Activated naive CD8-positive, alpha-beta T cell treated with anti-CD3 and anti-CD28 coated beads for 36 hours (primary cell): Measurements from ENCODE around the gene CORO2A. TPM values are rescaled to one million over a fixed set of nuclear protein-coding genes. Genes with fewer than 3 reads are reported as not detected.

Experiments used
- DNase-seq: peaks from one replicate; pipeline ENCODE4 v3.0.0; 2021
- H3K27ac Mint-ChIP-seq: one replicate; pipeline ENCODE4 v1.8.0; 2022; ENCODE audit warnings: mild to moderate bottlenecking, moderate library complexity, mixed read lengths
- H3K27me3 Mint-ChIP-seq: one replicate; pipeline ENCODE4 v1.8.0; 2022; ENCODE audit warnings: mild to moderate bottlenecking, mixed read lengths
- H3K36me3 Mint-ChIP-seq: one replicate; pipeline ENCODE4 v1.8.0; 2021; ENCODE audit warnings: mild to moderate bottlenecking, mixed read lengths
- H3K4me1 Mint-ChIP-seq: one replicate; pipeline ENCODE4 v1.8.0; 2021; ENCODE audit warnings: mixed read lengths
- H3K4me3 Mint-ChIP-seq: one replicate; pipeline ENCODE4 v1.8.0; 2022; ENCODE audit warnings: mild to moderate bottlenecking, moderate library complexity, mixed read lengths
- H3K9me3 Mint-ChIP-seq: one replicate; pipeline ENCODE4 v1.8.0; 2022; ENCODE audit warnings: mixed read lengths
- total RNA-seq, 2 experiments: library from RNA; stranded (reverse); gene quantifications; one replicate each; pipeline ENCODE4 v1.2.3, GENCODE V29; 2021

The CORO2A gene
- 1 to 10 TPM; 8.2 TPM for total RNA-seq

- H3K9me3 Mint-ChIP-seq = no peaks in the 10 kb centered on the region
- H3K4me3 Mint-ChIP-seq = peak within 1 kb of the TSS; percentile 81
- H3K36me3 Mint-ChIP-seq = peaks cover 2% of the 10 kb centered on the region
- H3K27me3 Mint-ChIP-seq = no peaks in the 10 kb centered on the region
- DNase-seq = peak; percentile 81
- no peak within 1 kb of the TSS for H3K27ac Mint-ChIP-seq
- peaks cover 25% of the 10 kb centered on the region for H3K4me1 Mint-ChIP-seq
Observed at GRCh38 chr9:98192503-98193335, at the start of gene CORO2A. TSS of gene CORO2A (minus strand) at chr9:98192637. CDS start at chr9:98157660, 34,977 bp downstream.

- Mint-ChIP-seq H3K4me3 (no peak overlapping the region), H3K4me1 (no peaks in the 10 kb centered on the region), H3K27me3 (no peaks in the 10 kb centered on the region), H3K36me3 (no peaks in the 10 kb centered on the region), H3K9me3 (no peaks in the 10 kb centered on the region), H3K27ac (no peak overlapping the region)
- no peak for DNase-seq
Observed at GRCh38 chr9:98241357-98242300, 49.2 kb upstream of the CORO2A start.

- Mint-ChIP-seq H3K27ac (no peak overlapping the region), H3K4me1 (no peaks in the 10 kb centered on the region), H3K27me3 (no peaks in the 10 kb centered on the region), H3K9me3 (no peaks in the 10 kb centered on the region), H3K36me3 (no peaks in the 10 kb centered on the region), H3K4me3 (no peak overlapping the region)
- no peak for DNase-seq
Observed at GRCh38 chr9:98240475-98240874, 48.0 kb upstream of the CORO2A start.

GRCh38 chr9:98236901-98237487, 44.6 kb upstream of the CORO2A start:
- Mint-ChIP-seq H3K9me3 (no peaks in the 10 kb centered on the region), H3K27ac (no peak overlapping the region), H3K4me3 (no peak overlapping the region), H3K36me3 (peaks cover 2% of the 10 kb centered on the region), H3K27me3 (no peaks in the 10 kb centered on the region), H3K4me1 (no peaks in the 10 kb centered on the region)
- no peak for DNase-seq

GRCh38 chr9:98235126-98235525, 42.7 kb upstream of the CORO2A start:
- no peaks in the 10 kb centered on the region for H3K9me3 Mint-ChIP-seq
- H3K4me1 Mint-ChIP-seq = no peaks in the 10 kb centered on the region

GRCh38 chr9:98234245-98234825, 41.9 kb upstream of the CORO2A start:
- DNase-seq = no peak
- no peaks in the 10 kb centered on the region for H3K9me3 Mint-ChIP-seq
- no peak overlapping the region for H3K4me3 Mint-ChIP-seq
- H3K27me3 Mint-ChIP-seq = no peaks in the 10 kb centered on the region
- no peak overlapping the region for H3K27ac Mint-ChIP-seq
- no peaks in the 10 kb centered on the region for H3K4me1 Mint-ChIP-seq
- peaks cover 4% of the 10 kb centered on the region for H3K36me3 Mint-ChIP-seq

More at GRCh38 chr9:98235126-98235525, 42.7 kb upstream of the CORO2A start:
- H3K36me3 Mint-ChIP-seq = peaks cover 4% of the 10 kb centered on the region
- no peaks in the 10 kb centered on the region for H3K27me3 Mint-ChIP-seq
- H3K4me3 Mint-ChIP-seq = no peak overlapping the region
- H3K27ac Mint-ChIP-seq = no peak overlapping the region
- DNase-seq = no peak

GRCh38 chr9:98232926-98233325, 40.5 kb upstream of the CORO2A start:
- no peak for DNase-seq
- Mint-ChIP-seq H3K36me3 (peaks cover 4% of the 10 kb centered on the region), H3K27me3 (no peaks in the 10 kb centered on the region), H3K4me3 (no peak overlapping the region), H3K4me1 (no peaks in the 10 kb centered on the region), H3K27ac (no peak overlapping the region), H3K9me3 (no peaks in the 10 kb centered on the region)

GRCh38 chr9:98231770-98232478, 39.5 kb upstream of the CORO2A start:
- no peak overlapping the region for H3K4me3 Mint-ChIP-seq
- H3K9me3 Mint-ChIP-seq = no peaks in the 10 kb centered on the region
- no peak for DNase-seq
- no peak overlapping the region for H3K27ac Mint-ChIP-seq
- no peaks in the 10 kb centered on the region for H3K4me1 Mint-ChIP-seq
- no peaks in the 10 kb centered on the region for H3K27me3 Mint-ChIP-seq
- peaks cover 4% of the 10 kb centered on the region for H3K36me3 Mint-ChIP-seq

GRCh38 chr9:98230789-98231188, 38.4 kb upstream of the CORO2A start:
- no peaks in the 10 kb centered on the region for H3K27me3 Mint-ChIP-seq
- H3K4me3 Mint-ChIP-seq = no peak overlapping the region
- H3K9me3 Mint-ChIP-seq = no peaks in the 10 kb centered on the region
- H3K4me1 Mint-ChIP-seq = no peaks in the 10 kb centered on the region
- H3K27ac Mint-ChIP-seq = no peak overlapping the region
- H3K36me3 Mint-ChIP-seq = peaks cover 4% of the 10 kb centered on the region
- no peak for DNase-seq

GRCh38 chr9:98230304-98230703, 37.9 kb upstream of the CORO2A start:
- no peak for DNase-seq

GRCh38 chr9:98229620-98230019, 37.2 kb upstream of the CORO2A start:
- Mint-ChIP-seq H3K9me3 (no peaks in the 10 kb centered on the region), H3K4me1 (no peaks in the 10 kb centered on the region), H3K36me3 (peaks cover 4% of the 10 kb centered on the region), H3K27ac (no peak overlapping the region), H3K4me3 (no peak overlapping the region), H3K27me3 (no peaks in the 10 kb centered on the region)
- DNase-seq = no peak

More at GRCh38 chr9:98230304-98230703, 37.9 kb upstream of the CORO2A start:
- H3K4me3 Mint-ChIP-seq = no peak overlapping the region
- peaks cover 4% of the 10 kb centered on the region for H3K36me3 Mint-ChIP-seq
- H3K27me3 Mint-ChIP-seq = no peaks in the 10 kb centered on the region
- no peak overlapping the region for H3K27ac Mint-ChIP-seq
- no peaks in the 10 kb centered on the region for H3K9me3 Mint-ChIP-seq
- H3K4me1 Mint-ChIP-seq = no peaks in the 10 kb centered on the region

- H3K4me3 Mint-ChIP-seq = no peak overlapping the region
- H3K4me1 Mint-ChIP-seq = no peaks in the 10 kb centered on the region
- no peaks in the 10 kb centered on the region for H3K9me3 Mint-ChIP-seq
- H3K27ac Mint-ChIP-seq = no peak overlapping the region
- no peak for DNase-seq
- no peaks in the 10 kb centered on the region for H3K27me3 Mint-ChIP-seq
- H3K36me3 Mint-ChIP-seq = peaks cover 4% of the 10 kb centered on the region
Observed at GRCh38 chr9:98229090-98229395, 36.6 kb upstream of the CORO2A start.

GRCh38 chr9:98228392-98229089, 36.1 kb upstream of the CORO2A start:
- peak overlapping the region; percentile 5 for H3K27ac Mint-ChIP-seq
- H3K4me1 Mint-ChIP-seq = no peaks in the 10 kb centered on the region
- no peaks in the 10 kb centered on the region for H3K9me3 Mint-ChIP-seq
- H3K36me3 Mint-ChIP-seq = peaks cover 4% of the 10 kb centered on the region
- DNase-seq = no peak
- no peaks in the 10 kb centered on the region for H3K27me3 Mint-ChIP-seq
- H3K4me3 Mint-ChIP-seq = no peak overlapping the region

- H3K9me3 Mint-ChIP-seq = no peaks in the 10 kb centered on the region
- H3K4me3 Mint-ChIP-seq = no peak overlapping the region
- peaks cover 4% of the 10 kb centered on the region for H3K36me3 Mint-ChIP-seq
- no peaks in the 10 kb centered on the region for H3K4me1 Mint-ChIP-seq
- H3K27me3 Mint-ChIP-seq = no peaks in the 10 kb centered on the region
- H3K27ac Mint-ChIP-seq = no peak overlapping the region
- no peak for DNase-seq
Observed at GRCh38 chr9:98227883-98228282, 35.4 kb upstream of the CORO2A start.
